Esophagus muscularis mucosa (tissue), 3 donors: ENCODE measurements around the gene KCNQ1.

Experiments
- CTCF ChIP-seq, 3 experiments: fragments of 200-600 bp in 2 of 3; fragments of 450-650 bp in 1 of 3; sonication (generic) in 2 of 3; IDR thresholded peaks; one replicate each; pipeline ENCODE4 v1.5.1; 2017 to 2019; ENCODE audit warnings: antibody characterized with exemption in 3 of 3, mild to moderate bottlenecking in 2 of 3, moderate library complexity in 1 of 3
- POLR2A ChIP-seq: fragments of 450-650 bp; IDR thresholded peaks from one replicate; pipeline ENCODE4 v1.6.1; 2017; ENCODE audit warnings: antibody characterized with exemption, moderate library complexity, mild to moderate bottlenecking, low read depth
- POLR2AphosphoS5 ChIP-seq, 2 donors: sonication (generic); formaldehyde crosslinking; IDR thresholded peaks; one replicate each; pipeline ENCODE4 v1.6.1; 2017; ENCODE audit warnings: antibody characterized with exemption in 2 of 2

GRCh38 chr11:2681408-2682145, 236.8 kb downstream of the KCNQ1 start:
- no peak for TF ChIP-seq POLR2A
- no peak for TF ChIP-seq CTCF (IDR thresholded peaks at IDR 0.05)
- TF ChIP-seq POLR2AphosphoS5 (IDR thresholded peaks at IDR 0.05) = no peak
